MM.1S (cell line): Measurements from ENCODE around the gene PRSS8.

Source experiments
- DNase-seq: peaks from one replicate; pipeline ENCODE4 v3.0.0-alpha.2; 2015
- H2AFZ ChIP-seq: fragments of 300-600 bp; sonication (generic); 2 replicates; pipeline ENCODE4 v1.6.0; 2016; ENCODE audit warnings: antibody characterized with exemption, low read length
- H3F3A ChIP-seq: fragments of 300-600 bp; sonication (generic); 2 replicates; pipeline ENCODE4 v1.6.1; 2016; ENCODE audit warnings: mild to moderate bottlenecking, antibody characterized with exemption, low read length, moderate library complexity, mixed read lengths; ENCODE audit not compliant: insufficient read depth
- H3K27ac ChIP-seq: fragments of 300-600 bp; sonication (generic); 2 replicates; pipeline ENCODE4 v1.5.1; 2016; ENCODE audit warnings: mild to moderate bottlenecking, low read length
- H3K27me3 ChIP-seq: fragments of 300-600 bp; sonication (generic); replicated peaks from 2 replicates; pipeline ENCODE4 v1.6.0; 2016; ENCODE audit warnings: low read length; ENCODE audit not compliant: insufficient read depth
- H3K36me3 ChIP-seq: fragments of 300-600 bp; sonication (generic); replicated peaks from 2 replicates; pipeline ENCODE4 v1.6.1; 2016; ENCODE audit warnings: mild to moderate bottlenecking, low read length, mixed read lengths; ENCODE audit not compliant: insufficient read depth
- H3K4me1 ChIP-seq: fragments of 300-600 bp; sonication (generic); 2 replicates; pipeline ENCODE4 v1.6.1; 2016; ENCODE audit warnings: low read length, mixed read lengths
- H3K4me2 ChIP-seq: fragments of 300-600 bp; sonication (generic); 2 replicates; pipeline ENCODE4 v1.6.0; 2016; ENCODE audit warnings: low read depth, low read length
- H3K4me3 ChIP-seq: fragments of 300-600 bp; sonication (generic); 2 replicates; pipeline ENCODE4 v1.5.1; 2016; ENCODE audit warnings: low read length, mixed read lengths
- H3K79me2 ChIP-seq: fragments of 300-600 bp; sonication (generic); 2 replicates; pipeline ENCODE4 v1.6.1; 2016; ENCODE audit warnings: mixed run types, low read length, mixed read lengths
- H3K9ac ChIP-seq: fragments of 300-600 bp; sonication (generic); 2 replicates; pipeline ENCODE4 v1.6.1; 2016; ENCODE audit warnings: low read length, mixed read lengths
- H3K9me2 ChIP-seq: fragments of 300-600 bp; sonication (generic); replicated peaks from 2 replicates; pipeline ENCODE4 v1.6.1; 2016; ENCODE audit warnings: mild to moderate bottlenecking, low read length, mixed read lengths; ENCODE audit not compliant: insufficient read depth
- H3K9me3 ChIP-seq: fragments of 300-600 bp; sonication (generic); replicated peaks from 2 replicates; pipeline ENCODE4 v1.6.1; 2016; ENCODE audit warnings: mild to moderate bottlenecking, low read length, mixed read lengths; ENCODE audit not compliant: insufficient read depth
- H4K20me1 ChIP-seq: fragments of 300-600 bp; sonication (generic); 2 replicates; pipeline ENCODE4 v1.6.1; 2016; ENCODE audit warnings: mild to moderate bottlenecking, low read length, moderate library complexity, mixed read lengths; ENCODE audit not compliant: insufficient read depth
- CTCF ChIP-seq: fragments of 300-600 bp; sonication (generic); IDR thresholded peaks from 2 replicates; pipeline ENCODE4 v1.5.1; 2016; ENCODE audit warnings: antibody characterized with exemption, low read length, mixed read lengths
- EZH2 ChIP-seq: fragments of 300-600 bp; sonication (generic); optimal IDR thresholded peaks from 2 replicates; pipeline ENCODE3; 2017; ENCODE audit warnings: low read depth, mild to moderate bottlenecking, antibody characterized with exemption, low read length, mixed read lengths
- EZH2phosphoT487 ChIP-seq: fragments of 300-600 bp; sonication (generic); IDR thresholded peaks from 2 replicates; pipeline ENCODE4 v1.6.1; 2018; ENCODE audit warnings: antibody characterized with exemption, low read length

PRSS8 gene

GRCh38 chr16:31083081-31083480 lies 52.4 kb downstream of the PRSS8 start:
- H3K4me1 ChIP-seq = no peaks in the 10 kb centered on the region
- H3K36me3 ChIP-seq = no peaks in the 10 kb centered on the region
- no peaks in the 10 kb centered on the region for H3K9me3 ChIP-seq
- H3K27ac ChIP-seq = no peak overlapping the region
- H3K27me3 ChIP-seq = no peaks in the 10 kb centered on the region
- DNase-seq = no peak
- TF ChIP-seq CTCF (no peak), EZH2 (no peak), EZH2phosphoT487 (no peak)
- no peak overlapping the region for H3K4me2 ChIP-seq
- H2AFZ ChIP-seq = no peak overlapping the region
- H4K20me1 ChIP-seq = no peaks in the 10 kb centered on the region
- H3K4me3 ChIP-seq = no peak overlapping the region
- H3F3A ChIP-seq = 0 out of 2 replicates have a peak, but pooled peaks cover 4% of the 10 kb centered on the region
- no peak overlapping the region for H3K9ac ChIP-seq
- no peaks in the 10 kb centered on the region for H3K9me2 ChIP-seq
- peaks cover 23% of the 10 kb centered on the region for H3K79me2 ChIP-seq

- H3K9me2 ChIP-seq = no peaks in the 10 kb centered on the region
- peaks cover 28% of the 10 kb centered on the region for H3K79me2 ChIP-seq
- H3K27me3 ChIP-seq = no peaks in the 10 kb centered on the region
- no peak overlapping the region for H3K4me2 ChIP-seq
- H2AFZ ChIP-seq = no peak overlapping the region
- no peaks in the 10 kb centered on the region for H3K36me3 ChIP-seq
- 0 out of 2 replicates have a peak, but pooled peaks cover 4% of the 10 kb centered on the region for H3F3A ChIP-seq
- no peak for DNase-seq
- no peak for TF ChIP-seq CTCF
- TF ChIP-seq EZH2phosphoT487 = no peak
- TF ChIP-seq EZH2 = no peak
- no peaks in the 10 kb centered on the region for H3K9me3 ChIP-seq
- no peak overlapping the region for H3K4me3 ChIP-seq
- no peaks in the 10 kb centered on the region for H4K20me1 ChIP-seq
- H3K9ac ChIP-seq = no peak overlapping the region
- H3K4me1 ChIP-seq = no peaks in the 10 kb centered on the region
- no peak overlapping the region for H3K27ac ChIP-seq
These were observed 53.0 kb downstream of the PRSS8 start for GRCh38 chr16:31082368-31083045.
